T-helper 17 cell (primary cell): ENCODE measurements around the gene GRAMD4. TPM values are rescaled to one million over a fixed set of nuclear protein-coding genes. Genes with fewer than 3 reads are reported as not detected.
"Not testable (repeated sequence)": the region's sequence is repeated elsewhere in the genome, so short reads cannot be mapped to it uniquely, and the experiment has no call there.

ENCODE experiments used
- ATAC-seq: fragments of 150-1000 bp; cut with Tn5 transposase; 2 replicates; pipeline ENCODE4 v1.10.0; 2021; ENCODE audit warnings: mild to moderate bottlenecking, moderate library complexity
- DNase-seq, 3 donors: peaks; one replicate each; pipeline versions ENCODE4 v3.0.0 to v3.0.0-alpha.2; 2020 to 2021
- H3K9me3 ChIP-seq: one replicate; pipeline ENCODE4 v1.7.0; 2013; ENCODE audit warnings: low read length, mild to moderate bottlenecking; ENCODE audit not compliant: control insufficient read depth, poor library complexity, severe bottlenecking
- H3K27ac Mint-ChIP-seq: one replicate; pipeline ENCODE4 v1.8.0; 2022; ENCODE audit warnings: mild to moderate bottlenecking, moderate library complexity, mixed read lengths
- H3K27me3 Mint-ChIP-seq: one replicate; pipeline ENCODE4 v1.8.0; 2022; ENCODE audit warnings: mixed read lengths
- H3K36me3 Mint-ChIP-seq: one replicate; pipeline ENCODE4 v1.8.0; 2022; ENCODE audit warnings: low read depth, mixed read lengths
- H3K4me1 Mint-ChIP-seq: one replicate; pipeline ENCODE4 v1.8.0; 2022; ENCODE audit warnings: mild to moderate bottlenecking, mixed read lengths
- H3K4me3 Mint-ChIP-seq: one replicate; pipeline ENCODE4 v1.8.0; 2022; ENCODE audit warnings: mild to moderate bottlenecking, moderate library complexity, mixed read lengths
- total RNA-seq, 4 donors: library from RNA in 2 of 4; stranded (reverse) in 2 of 4; gene quantifications; one replicate each; pipeline ENCODE4 v1.2.3 and lab custom pipeline; 2022 to 2026

GRAMD4 gene
- total RNA-seq, 2 donors from 2014 or later, result 14.2 to 14.5 TPM

GRCh38 chr22:46611189-46611588 is 9.0 kb upstream of the GRAMD4 start:
- Mint-ChIP-seq H3K27me3 (no peaks in the 10 kb centered on the region), H3K4me3 (no peak overlapping the region), H3K36me3 (no peaks in the 10 kb centered on the region), H3K4me1 (peaks cover 21% of the 10 kb centered on the region), H3K27ac (no peak overlapping the region)
- ATAC-seq (no peak), DNase-seq (no peak)
- H3K9me3 ChIP-seq, result no peaks in the 10 kb centered on the region

- Mint-ChIP-seq H3K36me3 (no peaks in the 10 kb centered on the region), H3K27ac (peak overlapping the region; percentile 90), H3K4me1 (peaks cover 21% of the 10 kb centered on the region), H3K27me3 (no peaks in the 10 kb centered on the region), H3K4me3 (peak overlapping the region; percentile 91)
- no peaks in the 10 kb centered on the region for H3K9me3 ChIP-seq
- DNase-seq (no peak), ATAC-seq (no peak)
Measured at GRCh38 chr22:46612341-46612903, 7.8 kb upstream of the GRAMD4 start.

GRCh38 chr22:46612904-46613605 is 7.1 kb upstream of the GRAMD4 start:
- DNase-seq, result peak in 2 of 3 donors; percentile 18
- peak; percentile 42 for ATAC-seq

GRCh38 chr22:46613606-46614021 is 6.6 kb upstream of the GRAMD4 start:
- peaks cover 24% of the 10 kb centered on the region for H3K4me1 Mint-ChIP-seq
- H3K27me3 Mint-ChIP-seq, result no peaks in the 10 kb centered on the region
- peak overlapping the region; percentile 91 for H3K4me3 Mint-ChIP-seq
- peak overlapping the region; percentile 90 for H3K27ac Mint-ChIP-seq
- DNase-seq, result no peak
- no peaks in the 10 kb centered on the region for H3K9me3 ChIP-seq
- no peaks in the 10 kb centered on the region for H3K36me3 Mint-ChIP-seq
- no peak for ATAC-seq

More at GRCh38 chr22:46612904-46613605, 7.1 kb upstream of the GRAMD4 start:
- Mint-ChIP-seq H3K36me3 (no peaks in the 10 kb centered on the region), H3K4me1 (peaks cover 21% of the 10 kb centered on the region), H3K4me3 (peak overlapping the region; percentile 91), H3K27ac (peak overlapping the region; percentile 90), H3K27me3 (no peaks in the 10 kb centered on the region)
- no peaks in the 10 kb centered on the region for H3K9me3 ChIP-seq

GRCh38 chr22:46614025-46614931 is 5.9 kb upstream of the GRAMD4 start:
- Mint-ChIP-seq H3K36me3 (no peaks in the 10 kb centered on the region), H3K27ac (peak overlapping the region; percentile 90), H3K27me3 (no peaks in the 10 kb centered on the region), H3K4me3 (peak overlapping the region; percentile 91), H3K4me1 (peaks cover 24% of the 10 kb centered on the region)
- H3K9me3 ChIP-seq, result no peaks in the 10 kb centered on the region
- ATAC-seq (peak; percentile 93), DNase-seq (peak; percentile 39 to 67 (median 58))

- peaks cover 22% of the 10 kb centered on the region for H3K4me1 Mint-ChIP-seq
- no peaks in the 10 kb centered on the region for H3K36me3 Mint-ChIP-seq
- ATAC-seq (no peak), DNase-seq (no peak)
- H3K27me3 Mint-ChIP-seq, result no peaks in the 10 kb centered on the region
- no peaks in the 10 kb centered on the region for H3K9me3 ChIP-seq
- no peak overlapping the region for H3K27ac Mint-ChIP-seq
- no peak overlapping the region for H3K4me3 Mint-ChIP-seq
Measured at GRCh38 chr22:46617207-46617985, 2.8 kb upstream of the GRAMD4 start.

- Mint-ChIP-seq H3K27ac (no peak overlapping the region), H3K4me3 (no peak overlapping the region), H3K4me1 (peaks cover 16% of the 10 kb centered on the region), H3K36me3 (no peaks in the 10 kb centered on the region), H3K27me3 (no peaks in the 10 kb centered on the region)
- H3K9me3 ChIP-seq, result no peaks in the 10 kb centered on the region
- no peak for ATAC-seq
- no peak for DNase-seq
Measured at GRCh38 chr22:46617986-46618647, 2.1 kb upstream of the GRAMD4 start.

GRCh38 chr22:46618667-46619066 is 1.5 kb upstream of the GRAMD4 start:
- DNase-seq, result no peak
- H3K27ac Mint-ChIP-seq, result no peak overlapping the region

GRCh38 chr22:46619240-46619829 is 851 bp upstream of the GRAMD4 start:
- no peaks in the 10 kb centered on the region for H3K9me3 ChIP-seq
- Mint-ChIP-seq H3K4me3 (no peak overlapping the region), H3K27ac (no peak overlapping the region), H3K27me3 (no peaks in the 10 kb centered on the region), H3K4me1 (peaks cover 6% of the 10 kb centered on the region), H3K36me3 (no peaks in the 10 kb centered on the region)
- DNase-seq (no peak), ATAC-seq (no peak)

More at GRCh38 chr22:46618667-46619066, 1.5 kb upstream of the GRAMD4 start:
- Mint-ChIP-seq H3K27me3 (no peaks in the 10 kb centered on the region), H3K36me3 (no peaks in the 10 kb centered on the region), H3K4me3 (no peak overlapping the region), H3K4me1 (peaks cover 13% of the 10 kb centered on the region)
- H3K9me3 ChIP-seq, result no peaks in the 10 kb centered on the region
- no peak for ATAC-seq

GRCh38 chr22:46620588-46621242 is 529 bp downstream of the GRAMD4 start:
- no peak overlapping the region for H3K27ac Mint-ChIP-seq
- no peaks in the 10 kb centered on the region for H3K36me3 Mint-ChIP-seq
- ATAC-seq (no peak), DNase-seq (no peak)
- peaks cover 6% of the 10 kb centered on the region for H3K4me1 Mint-ChIP-seq
- no peak overlapping the region for H3K4me3 Mint-ChIP-seq
- H3K9me3 ChIP-seq, result no peaks in the 10 kb centered on the region
- H3K27me3 Mint-ChIP-seq, result no peaks in the 10 kb centered on the region

- H3K9me3 ChIP-seq, ATAC-seq, H3K4me3 Mint-ChIP-seq, H3K4me1 Mint-ChIP-seq, H3K27me3 Mint-ChIP-seq, H3K27ac Mint-ChIP-seq, H3K36me3 Mint-ChIP-seq, DNase-seq: not testable (repeated sequence)
Measured at GRCh38 chr22:46621243-46621930, 1.2 kb downstream of the GRAMD4 start.
